CD4-positive, alpha-beta T cell (primary cell): ENCODE data around the gene MMP26. TPM values are rescaled to one million over a fixed set of nuclear protein-coding genes. Genes with fewer than 3 reads are reported as not detected.

Experiments used
- ATAC-seq: fragments of 200-7000 bp; cut with Tn5 transposase; one replicate; pipeline ENCODE4 v1.10.0; 2022; ENCODE audit warnings: mild to moderate bottlenecking; ENCODE audit not compliant: poor library complexity
- CTCF ChIA-PET: fragments of 350-600 bp; sonication (Branson Sonifier 250); formaldehyde crosslinking; loops from one replicate; lab custom pipeline; 2021; ENCODE audit warnings: antibody characterized with exemption, inconsistent platforms; lab: Charles Lee
- POLR2A ChIA-PET: fragments of 350-600 bp; sonication (Branson Sonifier 250); formaldehyde crosslinking; loops from one replicate; lab custom pipeline; 2021; ENCODE audit warnings: antibody characterized with exemption, inconsistent platforms; lab: Charles Lee
- DNase-seq, 14 experiments: peaks; one replicate each; pipeline ENCODE4 v3.0.0-alpha.2; 2013 to 2020; ENCODE audit warnings: mixed read lengths in 2 of 14
- H3K27ac ChIP-seq, 2 donors: one replicate each; pipeline versions ENCODE4 v1.5.1 to v1.7.0; 2013; ENCODE audit warnings: low read length in 2 of 2, low read depth in 1 of 2, mild to moderate bottlenecking in 1 of 2
- H3K27me3 ChIP-seq, 2 experiments: 1 replicate in 1 of 2; 2 replicates in 1 of 2; pipeline versions ENCODE4 v1.6.1 to v1.7.0; 2013; ENCODE audit warnings: low read length in 2 of 2, control low read depth in 1 of 2, mild to moderate bottlenecking in 1 of 2, moderate library complexity in 1 of 2; ENCODE audit not compliant: insufficient read depth in 2 of 2, control insufficient read depth in 1 of 2
- H3K36me3 ChIP-seq: one replicate; pipeline ENCODE4 v1.6.1; 2013; ENCODE audit warnings: low read length, control low read depth; ENCODE audit not compliant: insufficient read depth
- H3K4me1 ChIP-seq: one replicate; pipeline ENCODE4 v1.6.1; 2013; ENCODE audit warnings: low read length, control low read depth; ENCODE audit not compliant: insufficient read depth
- H3K4me3 ChIP-seq: one replicate; pipeline ENCODE4 v1.5.1; 2013; ENCODE audit warnings: mild to moderate bottlenecking, low read length, moderate library complexity
- H3K9me3 ChIP-seq, 2 experiments: 1 replicate in 1 of 2; 2 replicates in 1 of 2; pipeline versions ENCODE4 v1.6.1 to v1.7.0; 2013; ENCODE audit warnings: low read length in 2 of 2, mild to moderate bottlenecking in 2 of 2, control low read depth in 1 of 2, moderate library complexity in 1 of 2; ENCODE audit not compliant: control insufficient read depth in 1 of 2, insufficient read depth in 1 of 2
- H3K27ac Mint-ChIP-seq: one replicate; pipeline ENCODE4 v1.8.0; 2020; ENCODE audit warnings: mixed read lengths
- H3K27me3 Mint-ChIP-seq: one replicate; pipeline ENCODE4 v1.8.0; 2021; ENCODE audit warnings: mixed read lengths
- H3K36me3 Mint-ChIP-seq: one replicate; pipeline ENCODE4 v1.8.0; 2021; ENCODE audit warnings: low read depth, mixed read lengths
- H3K4me1 Mint-ChIP-seq: one replicate; pipeline ENCODE4 v1.8.0; 2021; ENCODE audit warnings: low read depth, mixed read lengths
- H3K4me3 Mint-ChIP-seq: one replicate; pipeline ENCODE4 v1.8.0; 2020; ENCODE audit warnings: mild to moderate bottlenecking, mixed read lengths
- H3K9me3 Mint-ChIP-seq: one replicate; pipeline ENCODE4 v1.8.0; 2020; ENCODE audit warnings: mixed read lengths
- CTCF ChIP-seq: fragments of 200-600 bp; IDR thresholded peaks from one replicate; pipeline ENCODE4 v1.8.0; 2022; ENCODE audit warnings: antibody characterized with exemption, mild to moderate bottlenecking
- intact Hi-C, 2 experiments: fragments of 100-400 bp; cut with DNase I in 1 of 2; cut with micrococcal nuclease in 1 of 2; formaldehyde crosslinking; loops; one replicate each; pipeline versions ENCODE4 v1.15.1 to v1.9.0; 2023 to 2025; cut with DNase I, micrococcal nuclease
- polyA plus RNA-seq, 2 donors: library from polyadenylated mRNA; unstranded; fragments of 120-200 nt; gene quantifications; one replicate each; pipeline ENCODE4 v1.2.1, GENCODE V29; 2013
- total RNA-seq, 174 experiments: library from RNA in 2 of 174; stranded (reverse) in 2 of 174; gene quantifications; one replicate each; pipeline ENCODE4 v1.2.3 and lab custom pipeline; 2021 to 2026

The MMP26 gene
- not detected for total RNA-seq
- not detected for polyA plus RNA-seq (2013, experiment 1 of 2)
- not detected for polyA plus RNA-seq (2013, experiment 2 of 2)
- total RNA-seq (lab: John Stamatoyannopoulos, UW): 0 to 0.10 (median 0) reads per million in 172 experiments

DNA sequence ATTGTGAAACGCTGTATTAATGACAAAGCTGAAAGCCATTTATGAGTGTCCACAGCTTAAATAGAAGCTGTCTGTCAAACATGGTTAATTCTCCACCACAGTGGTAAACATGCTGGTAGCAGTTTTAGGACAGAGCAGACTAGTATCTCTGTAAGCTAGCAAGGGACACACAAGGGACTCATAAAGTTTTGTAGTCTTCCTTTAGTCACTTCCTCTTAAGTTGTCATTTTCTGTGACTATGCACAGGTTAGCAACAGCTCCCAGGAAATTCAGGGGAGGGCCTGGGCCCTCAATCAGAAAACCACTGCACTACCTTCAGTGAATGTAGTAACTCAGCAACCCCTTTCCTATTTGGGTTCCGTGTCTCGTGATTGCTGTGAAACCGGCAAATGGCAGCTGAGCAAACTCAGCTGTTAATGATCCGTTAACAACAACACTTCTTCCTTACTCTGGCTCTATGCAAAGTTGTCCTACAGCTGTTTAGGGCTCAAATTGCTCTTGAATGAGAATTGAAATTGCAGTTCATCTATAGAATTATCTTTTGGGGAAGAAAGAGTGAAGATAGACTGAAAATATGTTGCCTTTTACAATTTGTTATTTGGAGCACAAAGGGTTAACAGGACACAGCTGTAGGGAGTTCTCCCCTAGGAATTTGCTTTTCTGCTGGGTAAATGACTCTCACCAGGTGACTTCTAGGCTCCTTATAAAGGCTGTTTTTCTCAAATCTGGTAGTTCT, at the start of gene MMP26:
Gene MMP26, plus strand, starts transcription at position 731 of the 736 bp plus-strand sequence.
- H3K36me3 Mint-ChIP-seq: no peaks in the 10 kb centered on the region
- DNase-seq: no peak
- Histone ChIP-seq H3K4me1 (no peaks in the 10 kb centered on the region), H3K9me3 (no peaks in the 10 kb centered on the region), H3K27ac (no peak within 1 kb of the TSS), H3K27me3 (no peaks in the 10 kb centered on the region), H3K4me3 (no peak within 1 kb of the TSS), H3K36me3 (no peaks in the 10 kb centered on the region)
- H3K27me3 Mint-ChIP-seq: peaks cover 9% of the 10 kb centered on the region
- ATAC-seq: no peak
- intact Hi-C loops: no loop called here
- TF ChIP-seq CTCF: no peak
- no peaks in the 10 kb centered on the region for H3K4me1 Mint-ChIP-seq
- H3K27ac Mint-ChIP-seq: no peak within 1 kb of the TSS
- ChIA-PET CTCF (no interaction called here), POLR2A (no interaction called here)
- no peak within 1 kb of the TSS for H3K4me3 Mint-ChIP-seq
- no peaks in the 10 kb centered on the region for H3K9me3 Mint-ChIP-seq

- TF ChIP-seq CTCF: no peak
- CTCF ChIA-PET: no interaction called here
- ATAC-seq: no peak
- Mint-ChIP-seq H3K36me3 (no peaks in the 10 kb centered on the region), H3K4me3 (no peak overlapping the region), H3K9me3 (no peaks in the 10 kb centered on the region), H3K27ac (no peak overlapping the region), H3K4me1 (no peaks in the 10 kb centered on the region), H3K27me3 (peaks cover 37% of the 10 kb centered on the region)
- intact Hi-C loops: no loop called here
- Histone ChIP-seq H3K4me1 (no peaks in the 10 kb centered on the region), H3K36me3 (no peaks in the 10 kb centered on the region), H3K27ac (no peak overlapping the region), H3K4me3 (no peak overlapping the region), H3K9me3 (no peaks in the 10 kb centered on the region), H3K27me3 (no peaks in the 10 kb centered on the region)
- no peak for DNase-seq
- POLR2A ChIA-PET: no interaction called here
These were observed 45.7 kb upstream of the MMP26 start for GRCh38 chr11:4658629-4659445.

DNA sequence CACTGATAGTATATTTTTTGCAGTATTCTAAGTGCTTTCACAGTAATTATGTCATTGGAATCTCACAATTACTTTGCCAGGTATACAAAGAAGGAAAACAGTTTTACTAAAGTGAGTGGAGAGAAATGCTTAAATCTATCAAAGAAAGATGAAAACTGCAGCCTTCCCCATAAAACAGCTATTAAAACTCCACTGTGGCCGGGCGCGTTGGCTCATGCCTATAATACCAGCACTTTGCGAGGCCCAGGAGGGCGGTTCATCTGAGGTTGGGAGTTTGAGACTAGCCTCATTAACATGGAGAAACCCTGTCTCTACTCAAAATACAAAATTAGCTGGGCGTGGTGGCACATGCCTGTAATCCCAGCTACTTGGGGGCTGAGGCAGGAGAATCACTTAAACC, 41.7 kb upstream of the MMP26 start:
- no peaks in the 10 kb centered on the region for H3K4me1 ChIP-seq
- no peaks in the 10 kb centered on the region for H3K27me3 ChIP-seq
- peaks cover 29% of the 10 kb centered on the region for H3K27me3 Mint-ChIP-seq
- H3K4me1 Mint-ChIP-seq: no peaks in the 10 kb centered on the region
- H3K4me3 ChIP-seq: no peak overlapping the region
- H3K9me3 Mint-ChIP-seq: no peaks in the 10 kb centered on the region
- ATAC-seq: no peak
- H3K27ac ChIP-seq: no peak overlapping the region
- no peaks in the 10 kb centered on the region for H3K36me3 ChIP-seq
- no peak overlapping the region for H3K27ac Mint-ChIP-seq
- ChIA-PET CTCF (no interaction called here), POLR2A (no interaction called here)
- no peak overlapping the region for H3K4me3 Mint-ChIP-seq
- no peaks in the 10 kb centered on the region for H3K9me3 ChIP-seq
- H3K36me3 Mint-ChIP-seq: no peaks in the 10 kb centered on the region
- DNase-seq: no peak
- no peak for TF ChIP-seq CTCF
- intact Hi-C loops: no loop called here
